NCI-H748 treated with DMSO at 0.1 percent for 48 hours (cell line): Measurements from ENCODE around the gene USP48.
"Not testable (repeated sequence)": the region's sequence is repeated elsewhere in the genome, so short reads cannot be mapped to it uniquely, and the experiment has no call there.

ENCODE experiments used
- DNase-seq: peaks from one replicate; lab custom pipeline; 2025; lab: John Stamatoyannopoulos, UW

Gene USP48

GRCh38 chr1:21814981-21815582 lies 32.1 kb upstream of the USP48 start:
- DNase-seq: no peak

- DNase-seq: no peak
Measured at GRCh38 chr1:21814241-21814918, 31.4 kb upstream of the USP48 start.

- no peak for DNase-seq
Measured at GRCh38 chr1:21813542-21813941, 30.6 kb upstream of the USP48 start.

- DNase-seq: no peak
Measured at GRCh38 chr1:21811875-21812305, 28.9 kb upstream of the USP48 start, which contains the start of gene LDLRAD2. Gene LDLRAD2, plus strand, starts transcription at chr1:21812265. Its CDS starts 187 bp downstream, at chr1:21812452.

- DNase-seq: no peak
Measured at GRCh38 chr1:21804536-21804935, 21.6 kb upstream of the USP48 start.

GRCh38 chr1:21801100-21801499 lies 18.2 kb upstream of the USP48 start:
- no peak for DNase-seq

GRCh38 chr1:21799730-21800129 lies 16.8 kb upstream of the USP48 start:
- DNase-seq: no peak

- DNase-seq: no peak
Measured at GRCh38 chr1:21795075-21795474, 12.1 kb upstream of the USP48 start.

- DNase-seq: no peak
Measured at GRCh38 chr1:21794656-21795055, 11.7 kb upstream of the USP48 start.

- DNase-seq: no peak
Measured at GRCh38 chr1:21793104-21793503, 10.2 kb upstream of the USP48 start.

GRCh38 chr1:21786640-21787039 lies 3.7 kb upstream of the USP48 start:
- no peak for DNase-seq

- DNase-seq: not testable (repeated sequence)
Measured at GRCh38 chr1:21785764-21786163, 2.8 kb upstream of the USP48 start.

- no peak for DNase-seq
Measured at GRCh38 chr1:21783679-21784603, 992 bp upstream of the USP48 start.

GRCh38 chr1:21782349-21782867 lies 541 bp downstream of the USP48 start:
- DNase-seq: peak; percentile 11

GRCh38 chr1:21781815-21782348 lies 1.1 kb downstream of the USP48 start:
- DNase-seq: no peak

- no peak for DNase-seq
Measured at GRCh38 chr1:21779613-21780521, 3.1 kb downstream of the USP48 start.

- DNase-seq: no peak
Measured at GRCh38 chr1:21778405-21778727, 4.6 kb downstream of the USP48 start.

- DNase-seq: not testable (repeated sequence)
Measured at GRCh38 chr1:21776925-21777324, 6.0 kb downstream of the USP48 start.

GRCh38 chr1:21775985-21776562 lies 6.9 kb downstream of the USP48 start:
- no peak for DNase-seq

GRCh38 chr1:21775550-21775914 lies 7.4 kb downstream of the USP48 start:
- no peak for DNase-seq
